Measurements from ENCODE around the gene ABI3BP. TPM values are rescaled to one million over a fixed set of nuclear protein-coding genes. Genes with fewer than 3 reads are reported as not detected.

Gene ABI3BP
- total RNA-seq, 1 donor from 2014 or later, result not detected

DNA sequence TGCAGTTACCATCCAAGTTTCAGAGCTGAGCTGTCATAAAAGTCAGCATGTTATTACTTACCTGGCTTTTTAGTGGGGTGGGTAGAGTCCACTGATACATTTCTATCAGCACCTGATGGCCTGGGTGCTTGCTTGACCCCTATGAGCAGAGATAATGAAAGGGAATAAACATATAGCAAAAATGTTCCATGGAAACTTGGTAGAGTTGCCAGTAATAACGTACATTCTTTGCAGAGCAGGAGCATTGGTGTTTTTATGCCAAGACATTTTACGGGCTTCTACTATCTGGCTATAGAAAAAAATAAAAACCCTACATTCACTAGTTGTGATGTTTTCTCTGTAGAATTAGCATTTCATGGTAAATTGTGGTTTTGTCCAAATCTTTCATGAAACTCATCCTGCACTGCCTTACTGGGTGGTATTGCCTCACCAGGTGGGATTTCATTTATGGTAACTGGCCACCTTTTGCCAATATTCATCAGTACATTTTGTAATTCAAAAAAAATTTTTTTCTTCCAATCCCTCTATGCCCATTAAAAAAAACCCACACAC is 213.1 kb downstream of the ABI3BP start:
- intact Hi-C loops (cut with micrococcal nuclease), result no loop called here

GRCh38 chr3:100779480-100779879 is 213.7 kb downstream of the ABI3BP start:
- intact Hi-C loops (cut with micrococcal nuclease), result no loop called here

GRCh38 chr3:100777271-100777670 is 215.9 kb downstream of the ABI3BP start:
- intact Hi-C loops (cut with micrococcal nuclease), result no loop called here

DNA sequence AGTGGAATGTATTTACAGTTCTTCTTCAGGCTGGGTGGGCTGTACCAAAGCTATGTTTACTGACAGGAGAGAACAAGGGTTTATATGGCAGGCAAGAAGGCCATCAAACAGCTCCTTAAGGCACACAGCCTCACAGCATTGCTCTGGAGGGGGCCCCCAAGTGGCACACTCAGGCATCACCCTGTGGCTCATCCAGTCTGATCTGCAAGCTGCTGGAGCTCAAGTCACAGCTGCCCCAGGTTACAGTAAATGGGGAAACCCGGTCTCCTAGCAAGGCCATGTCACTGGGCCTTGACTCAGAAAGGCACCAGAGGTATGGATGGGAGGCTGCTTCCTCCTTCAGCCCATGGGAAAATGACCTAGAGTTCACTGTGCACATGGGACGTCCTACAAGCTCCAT is 216.5 kb downstream of the ABI3BP start:
- intact Hi-C loops (cut with micrococcal nuclease), result no loop called here

- intact Hi-C loops (cut with micrococcal nuclease), result no loop called here
Measured at GRCh38 chr3:100776097-100776729, 217.0 kb downstream of the ABI3BP start.

GRCh38 chr3:100775669-100776068 is 217.6 kb downstream of the ABI3BP start:
- intact Hi-C loops (cut with micrococcal nuclease), result no loop called here

DNA sequence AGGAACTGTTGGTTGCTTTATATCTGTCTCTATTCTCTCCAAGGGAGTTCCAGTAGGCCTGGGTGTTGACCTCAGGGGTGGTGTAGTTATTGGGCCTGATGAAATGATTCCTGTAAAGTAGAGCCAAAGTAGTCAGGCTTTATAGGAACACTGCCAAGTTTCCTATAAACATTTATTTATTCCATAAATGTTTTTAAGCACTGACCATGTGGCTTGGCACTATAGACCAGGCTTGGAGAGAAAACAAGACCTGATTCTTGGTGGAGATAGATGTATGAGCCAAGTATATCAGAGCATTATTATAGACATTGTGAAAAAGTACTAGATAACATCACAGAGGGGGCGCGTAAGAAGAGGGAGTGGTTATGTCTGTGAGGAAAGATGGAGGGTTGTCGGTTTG is 218.0 kb downstream of the ABI3BP start:
- intact Hi-C loops (cut with micrococcal nuclease), result no loop called here

DNA sequence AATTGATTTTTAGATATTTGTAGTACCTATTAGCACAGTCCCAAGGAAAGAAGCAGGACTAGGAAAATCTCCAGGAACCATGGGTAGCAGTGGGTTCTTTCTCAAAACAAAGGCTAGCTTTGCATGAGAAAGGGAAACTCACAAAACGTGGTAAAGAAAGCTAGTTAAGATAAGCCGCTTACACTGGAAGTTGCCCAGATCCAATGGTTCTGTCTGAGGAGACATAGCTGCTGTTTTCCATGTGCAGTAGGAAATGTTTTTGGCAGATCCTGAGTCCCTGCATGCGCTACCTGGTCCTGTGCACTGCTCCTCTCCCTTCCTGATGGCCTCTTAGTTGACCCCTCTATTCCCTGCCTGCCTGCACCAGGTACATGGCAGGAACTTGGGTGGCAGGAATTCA is 223.5 kb downstream of the ABI3BP start:
- intact Hi-C loops (cut with micrococcal nuclease), result no loop called here

GRCh38 chr3:100766069-100766468 is 227.2 kb downstream of the ABI3BP start:
- intact Hi-C loops (cut with micrococcal nuclease), result no loop called here

DNA sequence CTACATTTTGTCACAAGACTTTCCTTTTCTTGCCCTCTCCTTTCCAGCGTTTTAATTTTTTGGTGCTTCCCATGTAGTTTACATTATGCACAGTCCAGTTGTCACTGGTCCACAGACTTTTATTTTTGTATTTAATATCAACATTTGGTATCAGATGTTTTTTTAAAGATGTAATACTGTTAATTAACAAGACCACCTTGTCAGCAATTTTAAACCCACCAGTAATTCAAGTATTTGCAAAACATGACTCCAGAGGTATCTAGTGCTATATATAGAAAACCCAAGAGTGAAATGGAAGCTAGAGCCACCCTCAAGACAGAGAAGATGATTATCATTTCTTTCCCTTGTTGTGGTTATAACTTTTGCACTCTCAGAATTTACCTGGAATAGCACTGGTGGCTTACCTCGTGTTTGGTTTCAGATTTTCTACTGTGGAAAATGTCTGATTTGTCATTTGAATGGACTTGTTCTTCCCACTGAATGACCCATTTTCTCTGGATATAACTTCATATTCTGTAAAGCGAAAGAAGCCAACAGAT is 227.7 kb downstream of the ABI3BP start:
- intact Hi-C loops (cut with micrococcal nuclease), result no loop called here

DNA sequence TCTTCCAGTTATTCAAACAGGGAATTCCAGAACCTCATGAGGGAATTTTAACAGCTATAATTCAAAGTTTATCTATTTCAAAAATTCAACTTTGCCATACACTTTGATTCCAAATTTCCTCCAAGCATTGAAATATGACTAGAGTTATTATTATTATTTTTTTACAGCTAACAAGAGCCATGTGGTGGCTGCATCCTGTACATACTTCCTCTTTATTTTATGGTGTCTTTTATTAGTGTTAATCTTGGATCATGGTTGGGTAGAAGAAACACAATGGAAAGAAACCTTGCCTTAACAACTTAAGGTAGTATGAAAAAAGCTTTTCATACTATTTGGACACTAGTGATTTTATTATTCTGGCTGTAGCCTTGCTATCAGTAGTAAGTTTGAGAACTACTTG is 231.3 kb downstream of the ABI3BP start:
- intact Hi-C loops (cut with micrococcal nuclease), result no loop called here

- intact Hi-C loops (cut with micrococcal nuclease), result no loop called here
Measured at GRCh38 chr3:100761211-100761942, 231.8 kb downstream of the ABI3BP start.

GRCh38 chr3:100760377-100760776 is 232.8 kb downstream of the ABI3BP start:
- intact Hi-C loops (cut with micrococcal nuclease), result no loop called here

DNA sequence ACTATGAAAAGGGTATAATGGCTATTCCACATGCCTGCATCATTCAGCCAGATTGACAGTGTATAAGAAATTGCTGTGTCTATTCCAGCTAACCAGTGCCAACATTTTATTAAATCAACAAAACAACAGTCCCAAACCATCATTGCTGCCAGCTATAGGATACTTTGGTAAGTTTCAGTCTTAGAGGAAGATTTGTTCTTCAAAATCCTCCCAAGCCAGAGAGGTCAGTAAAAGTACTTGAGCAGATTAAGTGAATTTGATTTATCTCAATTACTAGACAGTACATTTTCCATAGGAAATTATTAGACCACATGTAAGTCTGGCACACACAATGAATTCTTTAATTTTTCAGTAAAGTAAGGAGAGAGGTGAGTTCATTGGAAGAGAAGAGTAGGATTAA is 233.3 kb downstream of the ABI3BP start:
- intact Hi-C loops (cut with micrococcal nuclease), result no loop called here

- intact Hi-C loops (cut with micrococcal nuclease), result no loop called here
Measured at GRCh38 chr3:100759159-100759558, 234.1 kb downstream of the ABI3BP start.

DNA sequence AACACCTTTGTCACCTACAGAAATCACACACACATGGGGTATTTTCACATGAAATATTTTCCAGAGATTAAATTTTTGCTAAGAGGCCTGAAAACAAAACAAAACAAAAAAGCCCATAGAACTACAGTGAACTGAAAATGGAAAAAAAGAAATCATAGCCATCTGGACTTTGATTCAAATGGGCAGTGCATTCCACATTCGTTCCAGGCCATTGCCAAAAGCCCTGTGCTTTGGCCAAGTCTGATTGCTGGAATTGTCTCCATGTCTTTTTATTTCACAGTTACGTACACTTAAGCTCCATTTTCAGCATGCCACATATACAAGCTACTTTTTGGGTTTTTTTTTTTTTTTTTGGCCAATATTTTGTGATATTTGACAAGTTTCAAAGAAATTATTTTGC is 236.8 kb downstream of the ABI3BP start:
- intact Hi-C loops (cut with micrococcal nuclease), result no loop called here

- intact Hi-C loops (cut with micrococcal nuclease), result no loop called here
Measured at GRCh38 chr3:100754563-100755334, 238.5 kb downstream of the ABI3BP start.

DNA sequence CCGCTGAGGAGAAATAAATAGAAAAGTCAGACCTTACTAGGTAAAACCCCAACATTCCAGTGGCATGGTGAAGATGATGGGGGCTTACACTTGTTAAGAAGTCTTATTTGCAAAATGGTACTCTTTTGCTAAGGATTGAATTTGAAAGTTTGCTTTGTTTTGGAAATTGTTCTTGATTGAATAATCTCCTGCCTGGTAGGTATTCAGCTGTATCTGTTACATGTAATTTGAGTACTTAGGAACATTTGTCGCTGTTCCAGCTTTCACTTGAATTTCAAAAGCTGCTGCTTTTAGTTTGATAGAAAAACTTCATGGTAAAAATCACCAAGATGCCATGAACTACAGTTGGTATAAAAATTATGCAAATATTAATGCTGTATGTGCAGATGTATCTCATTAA is 239.4 kb downstream of the ABI3BP start:
- intact Hi-C loops (cut with micrococcal nuclease), result no loop called here

DNA sequence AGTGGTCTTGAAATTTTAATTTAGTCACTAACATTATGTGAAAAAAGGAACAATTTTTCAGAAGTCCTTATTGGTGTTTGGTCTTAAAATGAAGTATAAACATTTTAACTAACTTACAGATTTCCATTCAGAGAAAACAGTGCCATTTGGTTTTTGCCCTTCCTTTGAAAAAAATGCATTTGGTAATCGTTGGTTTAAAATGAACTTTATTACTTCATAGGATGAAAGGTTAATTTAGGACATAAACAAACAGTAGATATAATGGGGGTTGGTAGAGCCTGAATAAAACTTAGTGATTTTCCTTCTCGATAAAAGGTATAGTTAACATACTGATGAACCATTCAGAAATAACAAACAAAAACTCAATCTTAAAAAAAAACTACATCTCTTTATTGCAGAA is 244.3 kb downstream of the ABI3BP start:
- intact Hi-C loops (cut with micrococcal nuclease), result no loop called here

GRCh38 chr3:100748220-100748619 is 245.0 kb downstream of the ABI3BP start:
- intact Hi-C loops (cut with micrococcal nuclease), result no loop called here

GRCh38 chr3:100746092-100746491 is 247.1 kb downstream of the ABI3BP start:
- intact Hi-C loops (cut with micrococcal nuclease), result no loop called here

DNA sequence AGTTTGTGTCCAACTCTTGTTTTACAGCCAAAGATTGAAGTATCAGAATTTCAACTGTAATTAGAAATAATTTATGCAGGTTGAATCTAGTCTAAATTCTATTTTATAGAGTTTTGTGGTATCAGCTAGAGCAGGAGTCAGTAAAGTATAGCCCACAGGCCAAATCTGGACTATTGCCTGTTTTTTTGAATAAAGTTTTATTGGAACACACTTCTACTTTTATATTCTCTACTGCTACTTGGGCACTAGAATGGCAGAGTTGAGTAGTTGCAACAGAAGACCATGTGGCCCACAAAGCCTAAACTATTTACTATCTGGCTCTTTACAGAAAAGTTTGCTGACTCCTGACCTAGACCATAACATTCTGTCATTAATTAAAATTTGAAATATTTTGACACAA is 247.6 kb downstream of the ABI3BP start:
- intact Hi-C loops (cut with micrococcal nuclease), result no loop called here

Data from T-helper 1 cell treated with Interleukin-12 subunit alpha and Interleukin-12 subunit beta and Interleukin-4 antibody, amounts not matched to agents 30 ng/mL and 1 ng/mL, for 36 hours (primary cell).